Measurements from ENCODE around the gene MED13L.

MED13L gene

GRCh38 chr12:116068371-116068770, 209.1 kb downstream of the MED13L start:
- FAIRE-seq: no peak

GRCh38 chr12:116067892-116068291, 209.6 kb downstream of the MED13L start:
- DNase-seq (ENCODE audit: insufficient read length, low spot score) (no peak), FAIRE-seq (no peak)

More at GRCh38 chr12:116068371-116068770, 209.1 kb downstream of the MED13L start:
- DNase-seq (ENCODE audit: insufficient read length, low spot score): no peak

- peak; percentile 61 for FAIRE-seq
- DNase-seq (ENCODE audit: insufficient read length, low spot score): peak; percentile 14
These were observed 210.9 kb downstream of the MED13L start for GRCh38 chr12:116066381-116067230.

- FAIRE-seq (no peak), DNase-seq (ENCODE audit: insufficient read length, low spot score) (no peak)
These were observed 211.9 kb downstream of the MED13L start for GRCh38 chr12:116065606-116066005.

- DNase-seq (ENCODE audit: insufficient read length, low spot score) (no peak), FAIRE-seq (no peak)
These were observed 213.0 kb downstream of the MED13L start for GRCh38 chr12:116064493-116064892.

GRCh38 chr12:116062698-116063097, 214.8 kb downstream of the MED13L start:
- DNase-seq (ENCODE audit: insufficient read length, low spot score): no peak
- FAIRE-seq: no peak

GRCh38 chr12:116060764-116061163, 216.7 kb downstream of the MED13L start:
- FAIRE-seq: no peak

GRCh38 chr12:116059904-116060303, 217.6 kb downstream of the MED13L start:
- DNase-seq (ENCODE audit: insufficient read length, low spot score) (no peak), FAIRE-seq (no peak)

More at GRCh38 chr12:116060764-116061163, 216.7 kb downstream of the MED13L start:
- peak; percentile 4 for DNase-seq (ENCODE audit: insufficient read length, low spot score)

GRCh38 chr12:116058574-116058973, 218.9 kb downstream of the MED13L start:
- FAIRE-seq: no peak
- no peak for DNase-seq (ENCODE audit: insufficient read length, low spot score)

GRCh38 chr12:116057356-116057755, 220.1 kb downstream of the MED13L start:
- FAIRE-seq: no peak
- no peak for DNase-seq (ENCODE audit: insufficient read length, low spot score)

GRCh38 chr12:116055895-116056607, 221.4 kb downstream of the MED13L start:
- no peak for FAIRE-seq

GRCh38 chr12:116054280-116054679, 223.2 kb downstream of the MED13L start:
- DNase-seq (ENCODE audit: insufficient read length, low spot score): no peak

More at GRCh38 chr12:116055895-116056607, 221.4 kb downstream of the MED13L start:
- no peak for DNase-seq (ENCODE audit: insufficient read length, low spot score)

GRCh38 chr12:116053479-116054200, 223.9 kb downstream of the MED13L start:
- no peak for FAIRE-seq

More at GRCh38 chr12:116054280-116054679, 223.2 kb downstream of the MED13L start:
- no peak for FAIRE-seq

GRCh38 chr12:116050275-116050674, 227.2 kb downstream of the MED13L start:
- DNase-seq (ENCODE audit: insufficient read length, low spot score): no peak
- FAIRE-seq: no peak

More at GRCh38 chr12:116053479-116054200, 223.9 kb downstream of the MED13L start:
- DNase-seq (ENCODE audit: insufficient read length, low spot score): no peak

- no peak for FAIRE-seq
- no peak for DNase-seq (ENCODE audit: insufficient read length, low spot score)
These were observed 228.6 kb downstream of the MED13L start for GRCh38 chr12:116048879-116049278.

- FAIRE-seq: no peak
- no peak for DNase-seq (ENCODE audit: insufficient read length, low spot score)
These were observed 231.5 kb downstream of the MED13L start for GRCh38 chr12:116046039-116046438.

GRCh38 chr12:116045150-116045549, 232.3 kb downstream of the MED13L start:
- FAIRE-seq: no peak
- DNase-seq (ENCODE audit: insufficient read length, low spot score): no peak

GRCh38 chr12:116043659-116044535, 233.6 kb downstream of the MED13L start:
- no peak for DNase-seq (ENCODE audit: insufficient read length, low spot score)
- FAIRE-seq: no peak

GRCh38 chr12:116040402-116040801, 237.1 kb downstream of the MED13L start:
- FAIRE-seq (no peak), DNase-seq (ENCODE audit: insufficient read length, low spot score) (no peak)

- no peak for FAIRE-seq
- no peak for DNase-seq (ENCODE audit: insufficient read length, low spot score)
These were observed 238.4 kb downstream of the MED13L start for GRCh38 chr12:116039081-116039480.

All from GM19239 (cell line).